ENCODE measurements around the gene PARP8.

GRCh38 chr5:50647726-50648125, 18.7 kb upstream of the PARP8 start:
- TF ChIP-seq EZH2 (IDR thresholded peaks at IDR 0.05; ENCODE audit: borderline replicate concordance, low read length) (no peak), CTCF (IDR thresholded peaks at IDR 0.05; ENCODE audit: low read length) (no peak)
